Mesendoderm (in vitro differentiated cells): Measurements from ENCODE around the gene MS4A4A.
A peak's percentile ranks its signal among the peaks of the same experiment; 100 is the strongest.
"Not testable (repeated sequence)": the region's sequence is repeated elsewhere in the genome, so short reads cannot be mapped to it uniquely, and the experiment has no call there.

Experiments
- DNase-seq: peaks from one replicate; pipeline ENCODE4 v3.0.0; 2013
- H2AK5ac ChIP-seq: 2 replicates; pipeline ENCODE4 v1.6.1; 2013; ENCODE audit warnings: low read length, inconsistent platforms
- H2BK120ac ChIP-seq: 2 replicates; pipeline ENCODE4 v1.6.1; 2013; ENCODE audit warnings: low read depth, mild to moderate bottlenecking, low read length, moderate library complexity, mixed read lengths
- H2BK15ac ChIP-seq: replicated peaks from 2 replicates; pipeline ENCODE4 v1.6.1; 2013; ENCODE audit warnings: low read depth, mild to moderate bottlenecking, moderate library complexity
- H2BK5ac ChIP-seq: 2 replicates; pipeline ENCODE4 v1.6.1; 2013; ENCODE audit warnings: low read length, inconsistent platforms
- H3K18ac ChIP-seq: 2 replicates; pipeline ENCODE4 v1.6.1; 2013; ENCODE audit warnings: mild to moderate bottlenecking, low read length, mixed read lengths
- H3K23ac ChIP-seq: one replicate; pipeline ENCODE4 v1.6.1; 2013; ENCODE audit warnings: low read length
- H3K27ac ChIP-seq: 2 replicates; pipeline ENCODE4 v1.5.1; 2013; ENCODE audit warnings: low read depth, mild to moderate bottlenecking, inconsistent platforms, low read length, moderate library complexity
- H3K27me3 ChIP-seq: 2 replicates; pipeline ENCODE4 v1.6.1; 2013; ENCODE audit warnings: low read length, control low read depth, mild to moderate bottlenecking, inconsistent platforms; ENCODE audit not compliant: insufficient read depth, poor library complexity
- H3K36me3 ChIP-seq: 2 replicates; pipeline ENCODE4 v1.6.1; 2013; ENCODE audit warnings: low read length, inconsistent platforms; ENCODE audit not compliant: control insufficient read depth, insufficient read depth
- H3K4ac ChIP-seq: one replicate; pipeline ENCODE4 v1.6.1; 2013; ENCODE audit warnings: low read depth, mild to moderate bottlenecking, low read length, moderate library complexity
- H3K4me1 ChIP-seq: 2 replicates; pipeline ENCODE4 v1.6.1; 2013; ENCODE audit warnings: low read depth, low read length, inconsistent platforms; ENCODE audit not compliant: control insufficient read depth
- H3K4me2 ChIP-seq: 2 replicates; pipeline ENCODE4 v1.6.1; 2013; ENCODE audit warnings: low read length
- H3K4me3 ChIP-seq: 2 replicates; pipeline ENCODE4 v1.5.1; 2013; ENCODE audit warnings: mild to moderate bottlenecking, low read length
- H3K56ac ChIP-seq: one replicate; pipeline ENCODE4 v1.6.1; 2013; ENCODE audit warnings: low read length
- H3K79me1 ChIP-seq: 2 replicates; pipeline ENCODE4 v1.6.1; 2013; ENCODE audit warnings: low read length, inconsistent platforms
- H3K79me2 ChIP-seq: 2 replicates; pipeline ENCODE4 v1.6.1; 2013; ENCODE audit warnings: mild to moderate bottlenecking, low read length; ENCODE audit not compliant: control insufficient read depth, insufficient read depth
- H3K9ac ChIP-seq: 2 replicates; pipeline ENCODE4 v1.6.1; 2013; ENCODE audit warnings: low read length, inconsistent platforms
- H4K5ac ChIP-seq: one replicate; pipeline ENCODE4 v1.6.1; 2013; ENCODE audit warnings: low read length
- H4K8ac ChIP-seq: one replicate; pipeline ENCODE4 v1.6.1; 2013; ENCODE audit warnings: low read depth, mild to moderate bottlenecking, control low read depth, low read length, moderate library complexity
- WGBS: extraction: QIAGEN DNeasy Blood & Tissue Kit; methylation state at CpG from one replicate; pipeline ENCODE4 v1.1.7; 2013; ENCODE audit warnings: low lambda C conversion rate, missing lambda C conversion rate; ENCODE audit not compliant: insufficient coverage; ENCODE audit errors: extremely low coverage; 5-methylcytosine and 5-hydroxymethylcytosine counted together

The MS4A4A gene

DNA sequence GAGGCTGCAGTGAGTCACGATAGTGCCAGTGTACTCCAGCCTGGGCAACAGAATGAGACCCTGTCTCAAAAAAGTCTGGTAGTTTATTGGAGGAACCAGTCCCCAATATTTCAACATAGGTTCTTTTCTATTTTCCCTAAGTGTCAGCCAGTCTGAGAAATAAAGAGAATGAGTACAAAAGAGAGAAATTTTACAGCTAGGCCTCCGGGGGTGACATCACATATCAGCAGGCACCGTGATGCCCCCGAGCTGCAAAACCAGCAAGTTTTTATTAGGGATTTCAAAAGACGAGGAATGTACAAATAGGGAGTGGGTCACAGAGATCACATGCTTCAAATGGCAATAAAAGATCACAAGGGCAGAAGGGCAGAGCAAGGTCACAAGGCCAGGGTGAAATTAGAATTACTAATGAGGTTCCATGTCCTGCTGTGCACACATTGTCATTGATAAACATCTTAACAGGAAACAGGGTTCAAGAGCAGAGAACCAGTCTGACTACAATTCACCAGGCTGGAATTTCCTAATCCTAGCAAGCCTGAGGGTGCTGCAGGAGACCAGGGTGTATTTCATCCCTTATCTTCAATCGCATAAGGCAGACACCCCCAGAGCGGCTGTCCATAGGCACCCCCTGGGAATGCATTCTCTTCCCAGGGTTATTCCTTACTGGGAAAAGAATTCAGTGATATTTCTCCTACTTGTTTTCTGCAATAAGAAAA lies 5.1 kb downstream of the MS4A4A start:
- H2BK120ac ChIP-seq, H3K79me2 ChIP-seq, H3K36me3 ChIP-seq, H3K4ac ChIP-seq, H3K4me1 ChIP-seq, H3K79me1 ChIP-seq, H3K23ac ChIP-seq, H4K5ac ChIP-seq, H3K9ac ChIP-seq, H3K27me3 ChIP-seq, H2BK15ac ChIP-seq, H2BK5ac ChIP-seq, H2AK5ac ChIP-seq, H3K27ac ChIP-seq, H3K4me3 ChIP-seq, H3K18ac ChIP-seq, H4K8ac ChIP-seq, H3K56ac ChIP-seq, H3K4me2 ChIP-seq: not testable (repeated sequence)
- WGBS: no CpG with 5 or more reads among the region's 7 CpGs
- DNase-seq: peak; percentile 45

DNA sequence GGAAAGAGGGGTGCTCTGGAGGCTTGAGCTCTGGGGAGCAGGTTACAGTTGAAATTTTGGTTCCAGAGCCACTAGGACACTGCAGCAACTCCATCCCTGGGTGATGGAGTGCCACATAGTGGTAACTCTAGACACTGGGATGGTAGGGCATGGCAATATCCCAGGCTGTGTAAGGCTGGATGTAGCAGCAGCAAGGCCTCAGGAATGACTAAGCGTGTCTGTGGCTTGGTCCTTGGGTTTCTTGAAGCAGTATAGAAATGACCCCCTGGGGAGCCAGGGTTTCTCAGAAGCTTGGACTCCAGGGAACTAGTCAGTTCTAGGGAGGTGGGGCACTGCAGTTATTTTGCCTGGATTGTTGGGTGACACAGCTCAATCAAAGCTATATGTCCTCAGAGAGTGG lies 8.1 kb downstream of the MS4A4A start:
- no peak overlapping the region for H4K5ac ChIP-seq
- no CpG with 5 or more reads among the region's 1 CpG for WGBS
- H3K4me2 ChIP-seq: no peak overlapping the region

DNA sequence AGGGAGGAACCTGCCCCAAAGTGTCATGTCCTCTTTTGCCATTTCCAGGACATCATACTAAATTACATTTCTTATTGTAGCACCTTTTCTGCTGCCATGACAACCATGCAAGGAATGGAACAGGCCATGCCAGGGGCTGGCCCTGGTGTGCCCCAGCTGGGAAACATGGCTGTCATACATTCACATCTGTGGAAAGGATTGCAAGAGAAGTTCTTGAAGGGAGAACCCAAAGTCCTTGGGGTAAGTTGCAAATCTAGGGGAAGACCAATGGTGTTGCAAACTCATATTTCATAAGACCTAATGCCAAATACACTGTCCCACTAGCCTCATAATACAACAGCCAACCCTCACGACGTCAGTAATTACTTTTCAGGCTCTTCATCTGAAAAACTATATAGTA lies 11.7 kb downstream of the MS4A4A start:
- no peak overlapping the region for H2BK5ac ChIP-seq
- no peak overlapping the region for H3K4me2 ChIP-seq
- no peak overlapping the region for H3K4me3 ChIP-seq
- no peak overlapping the region for H2BK120ac ChIP-seq
- no peak for DNase-seq
- H4K5ac ChIP-seq: no peak overlapping the region
- H4K8ac ChIP-seq: no peak overlapping the region
- H2AK5ac ChIP-seq: no peak overlapping the region
- H3K36me3 ChIP-seq: no peaks in the 10 kb centered on the region
- no peak overlapping the region for H3K27ac ChIP-seq
- H3K79me2 ChIP-seq: no peaks in the 10 kb centered on the region
- H3K4me1 ChIP-seq: no peaks in the 10 kb centered on the region
- no peak overlapping the region for H3K4ac ChIP-seq
- H3K9ac ChIP-seq: no peak overlapping the region
- no peaks in the 10 kb centered on the region for H3K79me1 ChIP-seq
- H3K23ac ChIP-seq: no peak overlapping the region
- no peaks in the 10 kb centered on the region for H3K27me3 ChIP-seq
- no peak overlapping the region for H2BK15ac ChIP-seq
- no peak overlapping the region for H3K56ac ChIP-seq
- WGBS: no CpG with 5 or more reads among the region's 2 CpGs
- no peak overlapping the region for H3K18ac ChIP-seq

More for the DNA sequence above, 8.1 kb downstream of the MS4A4A start:
- no peaks in the 10 kb centered on the region for H3K79me1 ChIP-seq
- no peaks in the 10 kb centered on the region for H3K36me3 ChIP-seq
- no peak overlapping the region for H4K8ac ChIP-seq
- H3K9ac ChIP-seq: no peak overlapping the region
- H3K18ac ChIP-seq: no peak overlapping the region
- H3K27ac ChIP-seq: no peak overlapping the region
- H3K4me1 ChIP-seq: no peaks in the 10 kb centered on the region
- H2AK5ac ChIP-seq: no peak overlapping the region
- H3K79me2 ChIP-seq: no peaks in the 10 kb centered on the region
- no peak overlapping the region for H3K56ac ChIP-seq
- H3K27me3 ChIP-seq: no peaks in the 10 kb centered on the region
- no peak overlapping the region for H3K4me3 ChIP-seq
- H2BK15ac ChIP-seq: no peak overlapping the region
- H2BK5ac ChIP-seq: no peak overlapping the region
- H3K4ac ChIP-seq: no peak overlapping the region
- H3K23ac ChIP-seq: no peak overlapping the region
- DNase-seq: no peak
- no peak overlapping the region for H2BK120ac ChIP-seq

DNA sequence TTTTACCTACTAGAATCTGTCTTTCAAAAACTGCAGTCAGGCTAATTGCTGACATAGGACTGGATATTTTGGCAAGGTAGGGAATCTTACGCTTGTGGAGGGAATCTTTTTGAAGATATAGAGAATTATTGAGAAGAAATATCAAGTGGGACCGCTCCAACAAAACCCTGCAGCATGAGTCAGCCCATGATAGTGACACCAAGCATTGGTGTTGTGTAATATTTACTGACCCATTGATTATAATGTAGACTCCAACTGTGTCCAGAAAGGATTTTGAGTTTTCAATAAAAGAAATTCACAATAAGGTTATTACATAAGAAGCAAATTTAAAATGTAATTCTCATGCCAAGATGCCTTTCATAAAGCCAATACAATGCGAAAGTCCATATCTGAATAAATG lies 20.7 kb downstream of the MS4A4A start:
- no peak overlapping the region for H3K4me3 ChIP-seq
- no peak overlapping the region for H3K23ac ChIP-seq
- no peak overlapping the region for H3K56ac ChIP-seq
- H2BK5ac ChIP-seq: no peak overlapping the region
- no peak overlapping the region for H3K27ac ChIP-seq
- no peak overlapping the region for H2BK120ac ChIP-seq
- H3K27me3 ChIP-seq: no peaks in the 10 kb centered on the region
- no peak for DNase-seq
- no peaks in the 10 kb centered on the region for H3K79me1 ChIP-seq
- H4K5ac ChIP-seq: no peak overlapping the region
- WGBS: no CpG with 5 or more reads among the region's 3 CpGs
- no peak overlapping the region for H3K4me2 ChIP-seq
- no peak overlapping the region for H3K9ac ChIP-seq
- no peak overlapping the region for H2BK15ac ChIP-seq
- H3K36me3 ChIP-seq: no peaks in the 10 kb centered on the region
- H4K8ac ChIP-seq: no peak overlapping the region
- H2AK5ac ChIP-seq: no peak overlapping the region
- H3K18ac ChIP-seq: no peak overlapping the region
- H3K4me1 ChIP-seq: peaks cover 3% of the 10 kb centered on the region
- no peak overlapping the region for H3K4ac ChIP-seq
- no peaks in the 10 kb centered on the region for H3K79me2 ChIP-seq

DNA sequence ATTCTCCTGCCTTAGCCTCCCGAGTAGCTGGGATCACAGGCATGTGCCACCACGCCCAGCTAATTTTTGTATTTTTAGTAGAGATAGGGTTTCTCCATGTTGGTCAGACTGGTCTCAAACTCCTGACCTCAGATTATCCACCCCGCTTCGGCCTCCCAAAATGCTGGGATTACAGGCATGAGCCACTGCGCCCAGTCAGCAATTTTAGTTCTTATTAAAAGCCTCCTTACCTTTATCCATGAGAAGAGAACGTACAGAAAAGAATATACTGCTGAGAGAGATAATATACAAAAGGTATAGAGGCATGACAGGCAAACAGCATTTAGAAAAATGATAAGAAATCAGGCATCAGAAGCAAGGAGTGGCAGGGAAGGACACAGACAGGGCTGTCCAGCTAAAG lies 21.4 kb downstream of the MS4A4A start:
- not testable (repeated sequence) for H3K4me3 ChIP-seq, DNase-seq, H4K5ac ChIP-seq, H3K23ac ChIP-seq, H3K36me3 ChIP-seq, H3K79me1 ChIP-seq, H3K4me1 ChIP-seq, H3K18ac ChIP-seq, H3K27me3 ChIP-seq, H4K8ac ChIP-seq, H3K79me2 ChIP-seq, H3K27ac ChIP-seq, H3K9ac ChIP-seq, H2BK120ac ChIP-seq, H2BK15ac ChIP-seq, H3K56ac ChIP-seq, H2BK5ac ChIP-seq, H3K4me2 ChIP-seq, H2AK5ac ChIP-seq, H3K4ac ChIP-seq
- no CpG with 5 or more reads among the region's 6 CpGs for WGBS

DNA sequence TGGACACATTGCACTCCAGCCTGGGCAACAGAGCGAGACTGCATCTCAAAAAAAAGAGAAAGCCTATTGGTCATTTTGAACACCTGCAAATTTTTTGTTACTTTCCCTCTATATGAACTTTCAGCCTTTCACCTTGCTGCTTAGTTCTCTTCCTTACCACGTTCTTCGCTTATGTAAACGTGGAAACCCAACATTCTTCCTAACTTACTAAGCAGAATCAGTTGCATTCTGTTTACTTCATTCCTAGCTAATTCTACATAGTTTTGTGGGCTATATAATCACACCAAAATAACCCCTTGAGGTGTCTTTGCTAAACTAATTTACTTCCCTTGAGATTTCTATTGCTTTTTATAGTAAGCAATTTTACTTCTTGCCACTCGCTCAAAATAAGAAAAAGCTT lies 23.2 kb downstream of the MS4A4A start:
- Histone ChIP-seq H2AK5ac (no peak overlapping the region), H3K4me3 (no peak overlapping the region), H2BK120ac (no peak overlapping the region), H3K4ac (no peak overlapping the region), H3K4me2 (no peak overlapping the region), H3K9ac (no peak overlapping the region), H3K18ac (no peak overlapping the region), H3K27ac (no peak overlapping the region), H3K79me2 (no peaks in the 10 kb centered on the region), H2BK15ac (no peak overlapping the region), H4K5ac (no peak overlapping the region), H3K4me1 (peaks cover 3% of the 10 kb centered on the region), H2BK5ac (no peak overlapping the region), H3K56ac (no peak overlapping the region), H3K23ac (no peak overlapping the region), H3K79me1 (no peaks in the 10 kb centered on the region), H4K8ac (no peak overlapping the region), H3K36me3 (no peaks in the 10 kb centered on the region), H3K27me3 (no peaks in the 10 kb centered on the region)
- no CpG with 5 or more reads among the region's 5 CpGs for WGBS
- DNase-seq: peak; percentile 36
